DOHH2 (cell line): ENCODE data around the gene RGL3.

ENCODE experiments used
- H3F3A ChIP-seq: fragments of 200-600 bp; sonication (generic), shearing (Covaris generic); 2 replicates; pipeline ENCODE4 v1.6.0; 2016; ENCODE audit warnings: antibody characterized with exemption, mild to moderate bottlenecking; ENCODE audit not compliant: control insufficient read depth, insufficient read depth
- H3K27ac ChIP-seq: fragments of 200-600 bp; sonication (generic); 2 replicates; pipeline ENCODE4 v1.5.1; 2014; ENCODE audit warnings: low read depth, mild to moderate bottlenecking, low read length, moderate library complexity
- H3K27me3 ChIP-seq: fragments of 200-600 bp; sonication (generic); 2 replicates; pipeline ENCODE4 v1.6.1; 2014; ENCODE audit warnings: mild to moderate bottlenecking, low read length, mixed read lengths; ENCODE audit not compliant: control insufficient read depth
- H3K36me3 ChIP-seq: fragments of 200-600 bp; sonication (generic); 2 replicates; pipeline ENCODE4 v1.6.1; 2014; ENCODE audit warnings: mild to moderate bottlenecking, low read length, moderate library complexity, mixed read lengths; ENCODE audit not compliant: control insufficient read depth
- H3K4me1 ChIP-seq: fragments of 200-600 bp; sonication (generic); 2 replicates; pipeline ENCODE4 v1.6.1; 2014; ENCODE audit warnings: mild to moderate bottlenecking, low read length, mixed read lengths; ENCODE audit not compliant: control insufficient read depth
- H3K4me2 ChIP-seq: fragments of 200-600 bp; sonication (generic); 2 replicates; pipeline ENCODE4 v1.6.0; 2014; ENCODE audit warnings: mild to moderate bottlenecking, low read length, moderate library complexity
- H3K4me3 ChIP-seq: fragments of 200-600 bp; sonication (generic); 2 replicates; pipeline ENCODE4 v1.5.1; 2014; ENCODE audit warnings: mild to moderate bottlenecking, low read length, mixed read lengths
- H3K79me2 ChIP-seq: fragments of 200-600 bp; sonication (generic); 2 replicates; pipeline ENCODE4 v1.6.1; 2014; ENCODE audit warnings: mild to moderate bottlenecking, low read length, mixed read lengths; ENCODE audit not compliant: control insufficient read depth
- H3K9me2 ChIP-seq: fragments of 200-600 bp; sonication (generic); replicated peaks from 2 replicates; pipeline ENCODE4 v1.6.1; 2014; ENCODE audit warnings: mild to moderate bottlenecking, low read length, mixed read lengths; ENCODE audit not compliant: control insufficient read depth
- H3K9me3 ChIP-seq: fragments of 200-600 bp; sonication (generic); 2 replicates; pipeline ENCODE4 v1.6.1; 2014; ENCODE audit warnings: antibody characterized with exemption, low read length, mixed read lengths; ENCODE audit not compliant: control insufficient read depth, insufficient read depth
- H4K20me1 ChIP-seq: fragments of 200-600 bp; sonication (generic); 2 replicates; pipeline ENCODE4 v1.6.0; 2014; ENCODE audit warnings: low read depth, mild to moderate bottlenecking, antibody characterized with exemption, low read length, moderate library complexity; ENCODE audit not compliant: control insufficient read depth, insufficient read depth
- EZH2phosphoT487 ChIP-seq: fragments of 200-600 bp; sonication (generic); IDR thresholded peaks from 2 replicates; pipeline ENCODE4 v1.6.1; 2017; ENCODE audit warnings: borderline replicate concordance, mild to moderate bottlenecking, antibody characterized with exemption, low read length, moderate library complexity, mixed read lengths
- TF ChIP-seq, protein P1 (sequence below): fragments of 200-600 bp; sonication (generic); IDR thresholded peaks from one replicate; pipeline ENCODE4 v1.5.1; 2014; ENCODE audit warnings: antibody characterized with exemption, mild to moderate bottlenecking, low read depth, low read length; ENCODE audit not compliant: poor library complexity, severe bottlenecking

The RGL3 gene

DNA sequence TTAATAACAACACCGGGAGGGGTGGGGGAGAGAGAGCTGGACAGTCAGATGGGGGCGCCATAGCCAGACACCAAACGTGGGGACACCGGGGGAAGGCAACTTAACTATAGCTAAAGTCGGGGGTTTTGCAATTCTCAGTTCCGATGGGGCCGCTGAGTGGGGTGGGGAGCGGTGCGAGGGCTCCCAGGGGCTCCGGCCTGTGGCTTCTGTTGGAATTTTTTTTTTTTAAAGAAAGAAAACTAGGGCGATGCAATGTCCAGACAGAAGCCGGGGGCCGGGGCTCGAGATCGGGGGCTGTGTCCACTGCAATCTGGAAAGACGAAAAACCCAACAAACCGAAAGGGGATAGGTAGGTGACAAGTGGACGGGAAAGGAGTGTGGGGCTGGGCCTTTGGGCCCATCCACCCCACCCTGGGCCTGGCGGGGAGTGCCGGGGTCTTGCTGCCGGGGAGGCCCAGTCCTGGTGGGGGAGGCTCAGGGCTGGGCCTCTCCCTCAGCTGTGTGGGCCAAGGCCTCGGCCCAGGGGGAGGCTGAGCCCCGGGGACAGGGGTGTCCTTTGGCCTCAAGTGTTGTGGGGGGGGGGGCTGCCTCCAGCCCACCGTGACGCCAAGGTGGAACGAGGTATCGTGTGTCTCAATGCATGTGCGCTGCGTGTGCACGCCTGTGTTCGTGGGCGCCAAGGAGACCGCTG, 33.7 kb upstream of the RGL3 start:
- peaks cover 25% of the 10 kb centered on the region for H3K36me3 ChIP-seq
- H3K4me2 ChIP-seq, result no peak overlapping the region
- peaks cover 9% of the 10 kb centered on the region for H3K4me1 ChIP-seq
- no peaks in the 10 kb centered on the region for H4K20me1 ChIP-seq
- no peak overlapping the region for H3K4me3 ChIP-seq
- no peaks in the 10 kb centered on the region for H3K9me3 ChIP-seq
- no peak overlapping the region for H3K27ac ChIP-seq
- no peaks in the 10 kb centered on the region for H3K79me2 ChIP-seq
- H3F3A ChIP-seq, result peaks cover 6% of the 10 kb centered on the region
- no peaks in the 10 kb centered on the region for H3K27me3 ChIP-seq
- H3K9me2 ChIP-seq, result no peaks in the 10 kb centered on the region
- TF ChIP-seq, protein P1, sequence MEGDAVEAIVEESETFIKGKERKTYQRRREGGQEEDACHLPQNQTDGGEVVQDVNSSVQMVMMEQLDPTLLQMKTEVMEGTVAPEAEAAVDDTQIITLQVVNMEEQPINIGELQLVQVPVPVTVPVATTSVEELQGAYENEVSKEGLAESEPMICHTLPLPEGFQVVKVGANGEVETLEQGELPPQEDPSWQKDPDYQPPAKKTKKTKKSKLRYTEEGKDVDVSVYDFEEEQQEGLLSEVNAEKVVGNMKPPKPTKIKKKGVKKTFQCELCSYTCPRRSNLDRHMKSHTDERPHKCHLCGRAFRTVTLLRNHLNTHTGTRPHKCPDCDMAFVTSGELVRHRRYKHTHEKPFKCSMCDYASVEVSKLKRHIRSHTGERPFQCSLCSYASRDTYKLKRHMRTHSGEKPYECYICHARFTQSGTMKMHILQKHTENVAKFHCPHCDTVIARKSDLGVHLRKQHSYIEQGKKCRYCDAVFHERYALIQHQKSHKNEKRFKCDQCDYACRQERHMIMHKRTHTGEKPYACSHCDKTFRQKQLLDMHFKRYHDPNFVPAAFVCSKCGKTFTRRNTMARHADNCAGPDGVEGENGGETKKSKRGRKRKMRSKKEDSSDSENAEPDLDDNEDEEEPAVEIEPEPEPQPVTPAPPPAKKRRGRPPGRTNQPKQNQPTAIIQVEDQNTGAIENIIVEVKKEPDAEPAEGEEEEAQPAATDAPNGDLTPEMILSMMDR, result peak; percentile 42
- no peak for TF ChIP-seq EZH2phosphoT487

DNA sequence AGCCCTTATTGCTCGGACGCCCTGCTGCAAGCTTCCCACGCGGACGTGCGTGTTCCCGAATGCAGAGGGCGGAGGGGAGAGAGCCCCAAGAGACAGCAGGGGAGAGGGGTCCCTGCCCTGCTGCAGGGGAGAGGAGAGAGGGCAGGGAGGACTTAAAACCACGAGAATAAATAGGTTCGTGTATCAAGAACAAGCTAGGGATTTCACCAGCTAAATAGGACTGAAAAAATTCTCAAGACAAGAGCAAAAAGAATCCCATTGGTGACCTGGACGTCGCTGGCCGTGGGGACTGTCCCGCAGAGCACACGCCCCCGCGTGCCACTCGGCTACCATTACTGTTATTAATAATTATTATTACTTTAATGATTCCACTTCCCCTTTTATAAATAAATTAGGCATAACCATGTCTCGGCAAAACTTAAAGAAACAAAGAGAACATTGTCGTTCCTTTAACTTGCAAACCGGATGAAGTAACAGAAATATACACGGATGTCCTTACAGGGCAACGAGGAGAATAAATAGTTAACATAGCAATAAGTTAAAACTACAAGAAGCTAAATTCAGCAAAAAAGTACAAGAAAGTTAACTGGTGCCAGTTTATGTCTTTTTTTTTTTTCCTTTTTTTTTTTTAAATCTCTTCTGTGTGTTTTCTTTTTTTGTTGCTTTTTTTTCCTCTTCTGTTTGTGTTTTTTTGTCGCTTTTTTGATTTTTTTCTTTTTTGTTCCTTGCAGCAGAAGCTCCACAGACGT, 32.9 kb upstream of the RGL3 start:
- H3K36me3 ChIP-seq, result peaks cover 32% of the 10 kb centered on the region
- peaks cover 6% of the 10 kb centered on the region for H3F3A ChIP-seq
- no peaks in the 10 kb centered on the region for H3K79me2 ChIP-seq
- no peaks in the 10 kb centered on the region for H3K27me3 ChIP-seq
- no peak overlapping the region for H3K4me2 ChIP-seq
- H3K4me3 ChIP-seq, result no peak overlapping the region
- H3K4me1 ChIP-seq, result peaks cover 9% of the 10 kb centered on the region
- H4K20me1 ChIP-seq, result no peaks in the 10 kb centered on the region
- H3K9me3 ChIP-seq, result no peaks in the 10 kb centered on the region
- TF ChIP-seq EZH2phosphoT487, result no peak
- TF ChIP-seq, protein P1, result no peak
- H3K9me2 ChIP-seq, result no peaks in the 10 kb centered on the region
- H3K27ac ChIP-seq, result no peak overlapping the region

DNA sequence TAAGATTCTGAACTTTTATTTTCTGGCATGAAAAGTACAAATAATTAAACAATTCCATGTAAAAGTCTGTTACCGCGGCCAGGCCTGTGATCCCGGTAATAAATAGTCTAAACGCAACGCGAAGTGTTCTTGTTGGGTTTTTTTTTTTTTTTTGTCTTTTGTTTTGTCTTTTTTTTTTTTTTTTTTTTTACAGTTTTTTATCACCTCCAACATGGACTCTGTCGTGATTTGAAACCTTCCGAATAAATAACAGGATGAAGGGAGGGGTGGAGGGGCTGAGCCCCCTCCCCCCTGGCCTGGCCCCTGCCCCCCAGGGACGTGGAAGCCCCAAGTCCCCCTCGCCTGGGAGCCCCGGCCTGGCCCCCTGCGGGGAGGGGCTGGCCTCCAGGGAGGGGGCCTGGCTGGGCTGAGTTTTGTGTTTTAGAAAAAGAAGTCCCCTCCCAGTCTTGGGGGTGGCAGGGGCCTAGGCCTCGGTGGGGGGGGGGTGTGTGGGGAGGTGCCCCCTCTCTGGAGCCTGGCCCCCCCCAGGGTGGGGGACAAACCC, 32.3 kb upstream of the RGL3 start:
- Histone ChIP-seq H3K4me2 (no peak overlapping the region), H3K27ac (no peak overlapping the region), H3K27me3 (no peaks in the 10 kb centered on the region), H3K9me2 (no peaks in the 10 kb centered on the region), H3K36me3 (peaks cover 39% of the 10 kb centered on the region), H3K4me1 (peaks cover 9% of the 10 kb centered on the region), H3K79me2 (no peaks in the 10 kb centered on the region), H3K9me3 (no peaks in the 10 kb centered on the region), H3F3A (peaks cover 6% of the 10 kb centered on the region), H4K20me1 (no peaks in the 10 kb centered on the region), H3K4me3 (no peak overlapping the region)
- no peak for TF ChIP-seq EZH2phosphoT487
- TF ChIP-seq, protein P1, result no peak
